BLaER1 (cell line): ENCODE results near the gene RNU2-63P.
"Not testable (repeated sequence)": the region's sequence is repeated elsewhere in the genome, so short reads cannot be mapped to it uniquely, and the experiment has no call there.

Source experiments
- H3K27ac ChIP-seq: shearing (Covaris generic); formaldehyde crosslinking; 2 replicates; pipeline ENCODE4 v1.8.1; 2022
- H3K27me3 ChIP-seq: shearing (Covaris generic); formaldehyde crosslinking; 2 replicates; pipeline ENCODE4 v1.8.1; 2022
- H3K36me3 ChIP-seq: shearing (Covaris generic); formaldehyde crosslinking; 2 replicates; pipeline ENCODE4 v1.8.1; 2022
- H3K4me1 ChIP-seq: shearing (Covaris generic); formaldehyde crosslinking; 2 replicates; pipeline ENCODE4 v1.8.1; 2022
- H3K4me2 ChIP-seq: shearing (Covaris generic); formaldehyde crosslinking; 2 replicates; pipeline ENCODE4 v1.8.1; 2022
- H3K4me3 ChIP-seq: shearing (Covaris generic); formaldehyde crosslinking; 2 replicates; pipeline ENCODE4 v1.8.1; 2022
- H3K9ac ChIP-seq: shearing (Covaris generic); formaldehyde crosslinking; 2 replicates; pipeline ENCODE4 v1.8.1; 2022
- H3K9me3 ChIP-seq: shearing (Covaris generic); formaldehyde crosslinking; 2 replicates; pipeline ENCODE4 v1.8.1; 2022
- H4K20me1 ChIP-seq: shearing (Covaris generic); formaldehyde crosslinking; 2 replicates; pipeline ENCODE4 v1.8.1; 2022

The RNU2-63P gene

DNA sequence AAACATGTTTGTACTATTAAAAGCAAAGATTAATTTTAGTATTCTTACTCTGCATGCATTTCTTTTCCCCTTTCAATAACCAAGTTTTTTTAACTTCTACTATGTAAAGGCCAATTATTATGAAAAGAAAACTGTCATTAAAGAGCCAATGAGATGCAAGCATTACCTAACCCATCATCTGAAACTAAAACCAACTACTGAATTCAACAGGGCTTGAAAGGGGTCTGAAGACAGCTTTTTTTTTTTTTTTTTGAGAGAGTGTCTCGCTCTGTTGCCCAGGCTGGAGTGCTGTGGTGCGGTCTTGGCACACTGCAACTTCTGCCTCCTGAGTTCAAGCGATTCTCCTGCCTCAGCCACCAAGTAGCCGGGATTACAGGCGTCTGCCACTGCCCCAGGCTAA is 30.4 kb downstream of the RNU2-63P start:
- H3K9ac ChIP-seq, H3K4me1 ChIP-seq: not testable (repeated sequence)

DNA sequence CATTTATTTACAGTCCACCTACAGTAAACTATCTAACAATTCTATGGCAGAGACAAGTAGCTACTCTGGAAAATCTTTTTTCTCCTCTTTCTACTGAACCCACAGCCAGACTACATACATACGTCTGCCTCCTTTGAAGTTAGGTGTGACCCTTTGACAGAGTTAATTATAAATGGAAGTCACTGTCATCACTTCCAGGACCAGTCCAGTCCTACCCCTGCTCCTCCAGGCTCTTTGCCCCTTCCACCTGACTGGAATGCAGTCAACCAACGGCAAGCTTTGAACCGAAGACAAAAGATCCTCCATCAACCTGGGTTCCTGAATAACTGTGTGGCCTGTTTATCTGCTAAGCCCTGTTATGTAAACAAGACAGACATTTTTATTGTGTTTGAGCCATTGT is 35.2 kb downstream of the RNU2-63P start:
- H3K4me1 ChIP-seq, H3K4me2 ChIP-seq, H3K27ac ChIP-seq, H4K20me1 ChIP-seq, H3K9ac ChIP-seq, H3K4me3 ChIP-seq, H3K9me3 ChIP-seq, H3K36me3 ChIP-seq, H3K27me3 ChIP-seq: not testable (repeated sequence)

More for the DNA sequence above, 30.4 kb downstream of the RNU2-63P start:
- not testable (repeated sequence) for H3K4me2 ChIP-seq, H3K27me3 ChIP-seq, H3K27ac ChIP-seq, H4K20me1 ChIP-seq, H3K9me3 ChIP-seq, H3K4me3 ChIP-seq, H3K36me3 ChIP-seq

DNA sequence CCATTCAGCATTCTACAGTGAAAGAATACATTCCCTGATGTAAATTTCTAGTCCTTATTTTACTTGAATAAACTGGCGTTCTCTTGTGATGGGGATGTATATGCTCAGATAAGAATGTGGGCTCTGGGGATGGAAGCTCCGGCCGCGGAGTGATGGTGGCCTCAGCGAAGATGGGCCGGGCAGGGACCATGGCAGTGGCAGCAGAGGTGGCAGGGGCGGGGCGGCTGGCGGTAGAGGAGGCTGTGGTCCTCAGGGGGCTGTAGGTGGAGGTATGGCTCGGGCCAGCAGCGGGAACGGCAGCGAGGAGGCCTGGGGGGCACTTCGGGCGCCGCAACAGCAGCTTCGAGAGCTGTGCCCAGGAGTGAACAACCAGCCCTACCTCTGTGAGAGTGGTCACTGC is 44.0 kb downstream of the RNU2-63P start:
- not testable (repeated sequence) for H3K4me1 ChIP-seq, H3K36me3 ChIP-seq, H3K4me3 ChIP-seq, H3K4me2 ChIP-seq, H3K9me3 ChIP-seq, H3K27me3 ChIP-seq, H4K20me1 ChIP-seq, H3K27ac ChIP-seq, H3K9ac ChIP-seq
